ENCODE results near the gene POLL.

POLL gene

DNA sequence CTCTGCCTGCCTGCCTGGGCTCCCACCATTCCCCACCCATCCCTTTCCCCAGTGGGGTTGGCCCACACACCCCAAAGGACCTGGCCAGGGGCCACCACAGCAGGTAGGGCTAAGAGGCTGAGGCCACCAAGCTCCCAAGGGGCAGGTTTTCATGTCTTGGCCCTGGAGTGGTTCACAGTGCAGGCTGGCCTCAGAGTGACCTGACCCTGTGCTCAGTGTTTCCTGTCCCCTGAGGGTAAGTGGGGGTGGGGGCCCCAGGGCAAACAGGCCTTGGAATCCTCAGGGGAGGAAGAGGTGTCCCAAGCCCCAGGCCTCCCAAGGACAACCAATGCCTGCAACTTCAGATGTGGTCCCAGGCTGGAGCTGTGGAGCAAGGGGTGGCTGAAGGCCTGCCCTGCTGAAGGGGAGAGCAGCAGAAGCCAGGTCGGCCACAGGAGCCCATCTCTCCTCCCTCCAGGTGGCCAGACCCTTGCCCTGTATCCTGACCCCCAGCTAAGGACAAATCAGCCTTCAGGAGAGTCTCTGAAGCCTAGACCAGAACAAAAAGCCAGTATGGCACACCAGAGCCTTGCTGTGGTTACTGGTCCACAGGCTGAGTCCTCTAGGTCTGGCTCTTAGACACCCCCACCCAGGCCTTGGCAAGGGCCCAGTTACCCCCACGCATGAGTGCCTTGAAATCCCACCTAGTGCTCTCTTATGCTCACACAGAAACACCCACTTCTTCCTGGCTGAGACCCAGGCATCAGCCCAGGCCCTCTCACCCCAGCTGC lies 27.6 kb downstream of the POLL start:
- no peak for DNase-seq (ENCODE audit: low read depth)

DNA sequence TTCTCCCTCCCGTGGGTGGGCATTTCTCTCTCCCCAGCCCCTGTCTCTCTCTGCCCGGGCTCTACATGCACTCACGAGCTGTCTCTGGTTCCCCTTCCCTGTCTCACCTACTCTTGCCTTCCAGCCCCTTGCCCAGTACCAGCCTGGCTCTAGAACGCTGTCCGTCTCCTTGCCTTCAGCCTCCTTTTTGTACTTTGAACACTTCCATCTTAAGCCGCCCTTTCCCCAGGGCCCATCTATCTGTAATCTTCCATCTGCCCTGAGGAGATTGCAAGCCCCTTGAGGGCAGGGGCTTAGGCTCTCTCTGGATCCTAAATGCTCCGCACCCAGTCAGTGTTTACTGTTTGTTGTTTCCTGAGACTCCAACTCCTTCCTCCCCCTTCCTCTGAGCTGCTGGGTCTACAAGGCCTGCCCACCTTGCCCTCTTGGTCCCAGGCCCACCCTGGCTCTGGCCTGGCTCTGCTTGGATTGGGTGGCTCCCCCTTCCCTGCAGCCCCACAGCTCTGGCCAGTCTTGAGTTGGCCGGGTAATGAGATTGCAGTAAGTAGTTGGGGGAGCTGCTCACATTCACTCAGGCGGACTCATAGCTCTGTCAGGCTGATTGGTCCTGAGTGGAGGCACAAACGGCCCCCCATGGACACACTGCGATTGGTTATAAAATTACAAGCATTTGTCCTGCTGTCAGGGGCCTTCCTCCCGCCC lies 28.3 kb downstream of the POLL start:
- DNase-seq (ENCODE audit: low read depth): no peak

DNA sequence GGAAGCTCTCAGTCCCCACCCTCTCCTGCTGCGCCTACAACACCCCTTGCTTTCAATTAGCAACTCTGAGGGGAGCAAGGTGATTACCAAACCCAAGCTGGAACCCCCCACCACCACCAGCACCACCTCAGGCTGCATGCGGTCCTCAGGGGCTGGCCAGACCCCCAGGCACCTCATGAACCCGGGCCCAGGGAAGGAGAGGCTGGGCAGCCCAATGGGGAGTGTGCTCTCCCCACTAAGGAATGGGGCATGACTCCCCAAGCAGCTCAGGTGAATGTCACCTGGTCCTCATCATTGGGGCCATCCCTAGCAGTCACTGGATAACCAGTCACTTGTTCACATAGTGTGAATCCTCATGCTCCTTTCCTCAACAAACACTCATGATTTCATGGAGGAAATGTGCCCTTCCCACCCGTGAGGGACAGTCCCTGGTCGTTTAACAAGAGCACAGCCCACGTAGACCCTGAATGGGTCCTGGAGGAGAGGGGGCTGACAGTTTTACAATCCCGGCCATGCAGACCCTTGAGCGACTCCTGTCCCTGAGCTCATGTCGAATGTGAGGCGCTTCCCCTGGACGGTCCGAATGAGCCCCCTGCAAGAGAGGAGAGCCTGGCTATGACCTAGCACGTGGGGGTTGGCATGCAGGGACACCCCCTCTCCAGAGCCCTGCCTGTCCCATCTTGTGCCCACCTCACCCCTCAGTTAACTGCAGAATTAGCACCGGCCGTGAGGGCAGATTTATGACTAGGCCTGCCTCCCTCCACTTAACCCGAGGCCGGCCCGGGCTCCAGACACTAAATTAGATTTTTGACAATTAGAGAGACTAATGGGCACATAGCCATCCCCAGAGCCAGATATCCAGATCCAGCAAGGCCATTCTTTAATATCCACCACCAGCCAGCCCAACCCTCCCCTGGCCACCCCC lies 29.1 kb downstream of the POLL start:
- DNase-seq (ENCODE audit: low read depth): no peak

DNA sequence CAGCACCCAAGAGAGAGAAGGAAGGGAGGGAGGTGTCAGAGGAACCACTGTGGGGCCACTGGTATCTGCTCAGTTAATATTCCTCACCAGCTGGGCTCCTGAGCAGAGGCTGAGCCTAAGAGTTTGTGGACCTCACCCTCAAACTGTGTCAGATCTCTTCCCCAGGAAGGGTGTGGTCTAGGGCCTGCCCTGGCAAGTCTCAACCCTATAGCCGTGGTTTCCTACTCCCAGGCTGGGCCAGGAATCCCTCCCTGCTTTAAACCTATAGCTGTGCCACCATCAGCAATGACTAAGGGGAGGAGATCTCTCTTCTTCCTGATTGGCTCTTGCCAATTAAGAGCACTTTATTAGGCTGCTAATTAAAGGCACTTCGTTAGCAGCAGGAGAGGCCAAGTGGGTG lies 29.9 kb downstream of the POLL start:
- DNase-seq (ENCODE audit: low read depth): no peak

DNA sequence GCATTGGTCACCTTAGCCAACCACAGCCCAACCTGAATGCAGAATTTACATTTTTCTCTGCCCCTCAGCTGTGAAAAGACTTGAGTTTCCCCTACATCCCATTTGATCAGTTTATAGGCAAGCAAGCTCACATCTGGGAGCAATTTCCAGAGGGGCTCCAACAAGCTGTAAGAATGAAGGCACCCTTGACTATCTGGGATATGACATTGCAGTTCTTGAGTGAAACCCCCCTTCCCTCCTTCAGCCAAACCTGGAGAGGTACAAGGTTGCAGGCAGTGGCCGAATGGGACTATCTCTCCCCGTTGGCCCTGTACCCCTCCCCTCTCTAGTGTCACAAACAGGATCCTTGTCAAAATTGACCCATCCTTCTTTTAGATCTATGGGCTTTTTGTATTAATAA lies 30.5 kb downstream of the POLL start:
- DNase-seq (ENCODE audit: low read depth): no peak

DNA sequence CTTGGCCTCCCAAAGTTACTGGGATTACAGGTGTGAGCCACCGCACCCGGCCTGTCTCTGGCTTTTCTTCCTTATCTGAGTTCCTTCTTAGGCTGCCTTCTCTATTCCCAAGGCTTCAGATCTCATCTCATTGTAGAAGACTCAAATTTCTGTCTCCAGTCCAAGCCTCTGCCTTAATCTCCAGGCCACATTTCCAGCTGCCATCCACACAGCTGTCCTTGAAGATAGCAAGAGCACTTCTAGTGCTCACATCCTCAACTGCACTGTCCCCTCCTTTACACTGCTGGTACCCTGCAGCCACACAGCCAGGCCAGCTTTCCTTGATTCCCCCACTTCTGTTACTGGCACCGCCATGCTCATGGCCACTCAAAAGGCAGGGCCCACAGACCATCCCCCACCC lies 35.6 kb downstream of the POLL start:
- DNase-seq (ENCODE audit: low read depth): no peak

DNA sequence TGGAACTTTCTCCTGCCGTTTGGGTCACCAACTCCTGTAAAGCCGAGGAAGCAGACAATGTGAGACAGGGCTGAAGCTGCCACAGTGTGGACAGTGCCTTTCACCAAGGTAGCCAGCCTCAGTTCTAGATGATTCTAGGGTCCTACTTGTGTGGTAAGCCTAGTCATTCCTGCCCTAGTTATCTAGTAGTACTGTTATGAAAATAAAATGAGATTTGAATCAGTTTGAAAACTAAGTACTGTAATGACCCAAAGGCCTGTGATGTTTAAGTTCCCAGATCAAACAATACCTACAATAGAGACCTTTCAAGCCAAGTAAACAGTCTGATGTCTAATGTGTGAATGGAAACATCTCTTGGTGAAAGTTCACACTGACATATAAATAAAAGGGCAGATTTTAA lies 37.1 kb downstream of the POLL start:
- no peak for DNase-seq (ENCODE audit: low read depth)

DNA sequence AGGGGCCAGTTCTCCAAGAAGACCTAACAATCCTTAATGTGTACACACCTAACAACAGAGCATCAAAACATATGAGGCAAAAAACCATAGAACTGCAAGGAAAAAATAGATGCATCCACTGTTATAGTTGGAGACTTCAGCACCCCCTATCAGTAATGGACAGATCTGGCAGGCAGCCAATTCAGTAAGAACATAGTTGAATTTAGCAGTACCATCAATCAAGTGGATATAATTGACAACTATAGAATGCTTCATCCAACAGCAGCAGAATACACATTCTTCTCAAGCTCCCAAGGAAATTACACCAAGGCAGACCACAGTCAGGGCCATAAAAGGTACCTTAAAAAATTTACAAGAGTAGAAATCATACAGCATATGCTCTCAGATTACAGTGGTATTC lies 42.2 kb downstream of the POLL start:
- no peak for DNase-seq (ENCODE audit: low read depth)

DNA sequence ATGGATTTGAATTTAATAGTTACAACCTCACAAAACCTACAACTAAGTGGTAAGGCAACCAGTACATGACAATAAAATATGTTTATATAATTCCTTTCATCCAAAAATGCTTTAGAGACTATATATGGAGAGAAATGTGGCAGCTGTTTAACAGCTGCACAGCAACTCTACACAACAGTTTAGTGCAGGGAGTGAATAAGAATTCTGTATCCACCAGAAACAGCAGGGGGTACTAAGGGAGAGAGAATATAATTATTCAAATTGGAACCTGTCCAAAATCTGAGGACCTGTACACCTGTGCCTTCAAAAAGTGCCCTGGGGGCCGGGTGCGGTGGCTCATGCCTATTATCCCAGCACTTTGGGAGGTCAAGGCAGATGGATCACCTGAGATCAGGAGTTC lies 49.6 kb downstream of the POLL start:
- DNase-seq (ENCODE audit: low read depth): no peak

DNA sequence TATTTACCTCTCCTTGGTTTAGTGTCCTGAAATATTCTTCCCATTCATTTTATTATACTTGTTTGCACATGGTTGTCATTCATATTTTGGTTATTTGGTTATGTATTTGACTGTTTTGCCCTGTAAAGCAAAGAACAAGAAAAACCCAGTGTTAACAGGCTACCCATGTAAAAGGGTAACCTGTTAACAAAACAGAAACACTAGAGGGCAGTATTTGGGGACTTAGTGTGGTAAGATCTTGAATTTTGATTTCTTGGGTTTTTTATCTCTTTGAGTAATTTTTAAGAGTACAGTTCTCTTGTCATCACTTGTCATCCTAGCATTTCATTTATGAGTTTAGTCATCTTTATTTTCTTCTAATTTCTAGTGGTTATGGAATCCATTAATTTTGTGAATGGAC lies 51.3 kb downstream of the POLL start:
- DNase-seq (ENCODE audit: low read depth): no peak

DNA sequence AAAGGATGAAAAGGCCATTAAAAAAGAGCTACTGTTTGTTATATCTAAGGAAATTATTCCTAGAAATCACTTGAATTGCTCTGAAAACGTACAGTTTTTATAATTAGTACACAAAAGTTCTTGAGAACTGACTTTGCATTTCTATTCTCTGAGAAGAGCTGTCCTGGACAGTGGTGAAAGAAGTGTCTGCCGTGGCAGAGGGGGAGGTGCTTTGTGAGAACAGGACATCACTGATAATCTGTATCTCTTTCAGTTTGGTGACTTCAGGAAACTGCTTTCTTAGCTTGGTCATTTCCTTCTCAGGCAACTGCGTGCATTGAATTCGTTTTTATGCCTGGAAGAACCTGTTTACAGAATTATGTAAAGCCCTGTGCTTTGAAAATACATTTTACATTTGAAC lies 52.1 kb downstream of the POLL start:
- DNase-seq (ENCODE audit: low read depth): no peak

DNA sequence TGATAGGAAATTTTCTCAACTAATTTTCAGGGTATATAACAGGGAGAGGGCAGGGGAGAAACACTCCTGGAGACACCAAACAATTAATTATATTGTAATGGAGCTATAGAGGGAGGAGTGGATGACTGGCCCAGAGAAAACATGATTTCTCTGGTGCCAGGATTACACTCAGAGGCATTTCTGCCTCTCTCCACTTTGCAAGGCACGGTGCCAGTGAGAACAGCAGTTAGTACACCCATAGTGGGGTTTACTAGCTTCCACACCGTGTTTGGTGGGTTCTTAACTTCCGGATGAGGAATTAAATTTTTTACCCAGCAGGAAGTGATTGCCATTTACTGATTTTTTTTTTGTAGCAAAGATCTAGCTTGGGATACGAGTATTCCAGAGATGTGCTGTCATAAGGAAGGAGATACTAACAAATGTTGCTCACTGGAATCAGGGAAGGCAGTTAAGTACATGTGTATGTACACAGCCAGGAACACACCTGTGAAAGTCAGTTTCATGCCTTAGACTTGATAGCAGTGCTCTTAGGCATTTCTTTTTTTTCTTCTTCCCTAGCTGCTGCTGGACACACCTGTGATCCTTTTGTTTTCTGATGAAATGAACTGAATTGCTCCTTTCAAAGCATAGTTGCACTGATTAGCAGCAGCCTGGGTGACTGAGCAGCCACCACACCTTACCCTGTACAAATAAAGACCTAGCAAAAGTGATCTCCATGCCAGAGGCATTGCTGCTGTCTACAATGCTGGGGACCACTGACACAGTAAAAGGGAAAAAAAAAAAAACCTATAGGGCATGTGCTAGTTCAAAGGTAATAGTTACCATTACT lies 58.1 kb downstream of the POLL start:
- no peak for DNase-seq (ENCODE audit: low read depth)

DNA sequence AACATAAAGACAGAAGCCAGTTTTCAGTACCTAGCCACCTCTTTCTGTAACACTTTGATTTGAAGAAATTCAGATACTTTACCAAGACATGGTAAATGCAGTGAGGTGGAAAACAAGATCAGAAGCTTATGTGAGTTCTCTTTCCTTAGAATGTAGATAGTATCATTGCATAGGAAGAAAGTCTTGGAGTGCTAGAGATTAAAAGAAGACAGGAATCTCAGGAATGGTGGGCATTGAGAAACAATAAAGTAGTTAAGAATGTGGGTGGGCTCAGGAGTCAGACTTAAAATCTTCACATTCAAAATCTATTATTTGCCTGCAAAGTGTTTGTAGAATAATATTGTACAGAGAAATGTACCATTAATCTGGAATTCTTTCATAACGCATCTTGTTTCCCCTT lies 58.9 kb downstream of the POLL start:
- DNase-seq (ENCODE audit: low read depth): no peak

All from stimulated activated CD8-positive, alpha-beta memory T cell treated with anti-CD3 and anti-CD28 coated beads, Interleukin-12 subunit alpha, Interleukin-12 subunit beta, amount 100 ng/mL, for 1 hour (primary cell).